Measurements from ENCODE around the gene FLNB. TPM values are rescaled to one million over a fixed set of nuclear protein-coding genes. Genes with fewer than 3 reads are reported as not detected.

FLNB gene
- polyA plus RNA-seq, 3 donors, result 0.47 to 4.0 (median 2.1) TPM

DNA sequence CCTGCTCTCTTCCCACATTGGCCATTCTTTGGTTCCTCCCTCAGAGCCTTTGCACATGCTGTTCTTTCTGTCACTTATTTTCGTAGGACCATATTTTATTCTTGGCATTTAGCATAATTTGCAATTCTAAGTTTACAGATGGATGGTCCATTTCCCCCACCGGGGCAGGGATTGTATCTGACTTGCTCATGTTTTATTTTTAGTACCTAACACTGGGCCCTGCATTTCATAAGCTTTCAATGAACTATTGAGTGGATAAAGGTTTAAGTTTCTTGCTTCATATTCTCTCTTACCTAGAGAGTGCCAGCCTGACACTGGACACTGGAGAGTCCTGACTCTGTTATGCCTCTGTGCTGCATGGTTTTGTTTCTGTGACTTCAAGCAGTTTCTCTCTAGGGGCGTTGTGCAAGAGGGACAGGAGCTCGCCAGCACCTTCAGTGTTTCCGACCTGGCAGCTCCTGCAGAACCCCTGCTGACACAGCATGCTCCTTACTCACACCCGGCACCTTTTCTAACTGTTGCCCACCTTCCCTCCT lies 87.4 kb downstream of the FLNB start:
- H3K4me1 ChIP-seq (ENCODE audit: control insufficient read depth in 1 of 2, insufficient read depth in 2 of 2, low read length in 2 of 2), result no peaks in the 10 kb centered on the region
- peak overlapping the region in 1 of 7 donors; percentile 75 for H3K27ac Mint-ChIP-seq
- H3K79me2 ChIP-seq (ENCODE audit: insufficient read depth, low read length), result no peaks in the 10 kb centered on the region
- WGBS (ENCODE audit: insufficient coverage), result 79% methylated on average over 3 of the region's 6 CpGs
- H4K20me1 ChIP-seq (ENCODE audit: insufficient read depth, low read length), result no peaks in the 10 kb centered on the region
- H3K27me3 ChIP-seq (ENCODE audit: control insufficient read depth in 2 of 2, insufficient read depth in 2 of 2, low read length in 2 of 2), result no peaks in the 10 kb centered on the region
- peaks cover 33 to 53% of the 10 kb centered on the region in 2 donors for H3K36me3 ChIP-seq (replicated peaks in 1 of 2; ENCODE audit: control insufficient read depth in 1 of 2, insufficient read depth in 2 of 2, low read length in 2 of 2)
- DNase-seq, result no peak
- H3K4me3 Mint-ChIP-seq, result no peak overlapping the region
- H3K9me3 Mint-ChIP-seq, result peaks cover 0 to 2% (median 0%) of the 10 kb centered on the region in 7 donors
- no peak overlapping the region for H2AFZ ChIP-seq (ENCODE audit: insufficient read depth, low read depth, low read length, poor library complexity, severe bottlenecking)
- H3K4me3 ChIP-seq (replicated peaks in 1 of 3; ENCODE audit: low read depth in 2 of 3, low read length in 3 of 3), result no peak overlapping the region
- H3K4me1 Mint-ChIP-seq, result no peaks in the 10 kb centered on the region
- H3K27ac ChIP-seq (ENCODE audit: low read depth in 1 of 2, low read length in 2 of 2), result no peak overlapping the region
- TF ChIP-seq, protein P1, sequence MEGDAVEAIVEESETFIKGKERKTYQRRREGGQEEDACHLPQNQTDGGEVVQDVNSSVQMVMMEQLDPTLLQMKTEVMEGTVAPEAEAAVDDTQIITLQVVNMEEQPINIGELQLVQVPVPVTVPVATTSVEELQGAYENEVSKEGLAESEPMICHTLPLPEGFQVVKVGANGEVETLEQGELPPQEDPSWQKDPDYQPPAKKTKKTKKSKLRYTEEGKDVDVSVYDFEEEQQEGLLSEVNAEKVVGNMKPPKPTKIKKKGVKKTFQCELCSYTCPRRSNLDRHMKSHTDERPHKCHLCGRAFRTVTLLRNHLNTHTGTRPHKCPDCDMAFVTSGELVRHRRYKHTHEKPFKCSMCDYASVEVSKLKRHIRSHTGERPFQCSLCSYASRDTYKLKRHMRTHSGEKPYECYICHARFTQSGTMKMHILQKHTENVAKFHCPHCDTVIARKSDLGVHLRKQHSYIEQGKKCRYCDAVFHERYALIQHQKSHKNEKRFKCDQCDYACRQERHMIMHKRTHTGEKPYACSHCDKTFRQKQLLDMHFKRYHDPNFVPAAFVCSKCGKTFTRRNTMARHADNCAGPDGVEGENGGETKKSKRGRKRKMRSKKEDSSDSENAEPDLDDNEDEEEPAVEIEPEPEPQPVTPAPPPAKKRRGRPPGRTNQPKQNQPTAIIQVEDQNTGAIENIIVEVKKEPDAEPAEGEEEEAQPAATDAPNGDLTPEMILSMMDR (IDR thresholded peaks at IDR 0.05), result no peak
- H3K36me3 Mint-ChIP-seq, result peaks cover 44 to 47% of the 10 kb centered on the region in 2 donors
- no peak overlapping the region for H3K4me2 ChIP-seq (replicated peaks; ENCODE audit: extremely low read depth, low read length, poor library complexity, severe bottlenecking)
- intact Hi-C loops (cut with micrococcal nuclease), result no loop called here
- H3K27me3 Mint-ChIP-seq (ENCODE audit: low read depth in 3 of 3), result no peaks in the 10 kb centered on the region
- H3K9me3 ChIP-seq (replicated peaks in 1 of 2; ENCODE audit: control insufficient read depth in 1 of 2, insufficient read depth in 1 of 2, low read length in 2 of 2), result no peaks in the 10 kb centered on the region
- no peak overlapping the region for H3K9ac ChIP-seq (ENCODE audit: insufficient read depth, low read length, poor library complexity, severe bottlenecking)

DNA sequence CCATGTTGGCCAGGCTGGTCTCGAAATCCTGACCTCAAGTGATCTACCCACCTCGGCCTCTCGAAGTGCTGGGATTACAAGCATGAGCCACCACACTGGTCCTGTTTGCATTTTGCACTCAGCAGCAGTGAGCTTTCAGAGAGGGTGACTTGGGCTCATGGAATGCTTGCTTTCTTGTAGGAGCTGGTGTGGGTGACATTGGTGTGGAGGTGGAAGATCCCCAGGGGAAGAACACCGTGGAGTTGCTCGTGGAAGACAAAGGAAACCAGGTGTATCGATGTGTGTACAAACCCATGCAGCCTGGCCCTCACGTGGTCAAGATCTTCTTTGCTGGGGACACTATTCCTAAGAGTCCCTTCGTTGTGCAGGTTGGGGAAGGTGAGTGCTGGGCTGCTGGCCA lies 90.3 kb downstream of the FLNB start:
- no peak overlapping the region for H3K4me3 ChIP-seq (replicated peaks in 1 of 3; ENCODE audit: low read depth in 2 of 3, low read length in 3 of 3)
- TF ChIP-seq, protein P1 (IDR thresholded peaks at IDR 0.05), result no peak
- intact Hi-C loops (cut with micrococcal nuclease), result no loop called here
- no peak for DNase-seq
- H3K4me1 ChIP-seq (ENCODE audit: control insufficient read depth in 1 of 2, insufficient read depth in 2 of 2, low read length in 2 of 2), result no peaks in the 10 kb centered on the region
- no peaks in the 10 kb centered on the region for H3K27me3 Mint-ChIP-seq (ENCODE audit: low read depth in 3 of 3)
- H3K36me3 ChIP-seq (replicated peaks in 1 of 2; ENCODE audit: control insufficient read depth in 1 of 2, insufficient read depth in 2 of 2, low read length in 2 of 2), result peaks cover 40 to 81% of the 10 kb centered on the region in 2 donors
- H2AFZ ChIP-seq (ENCODE audit: insufficient read depth, low read depth, low read length, poor library complexity, severe bottlenecking), result no peak overlapping the region
- H4K20me1 ChIP-seq (ENCODE audit: insufficient read depth, low read length), result no peaks in the 10 kb centered on the region
- no peaks in the 10 kb centered on the region for H3K79me2 ChIP-seq (ENCODE audit: insufficient read depth, low read length)
- WGBS (ENCODE audit: insufficient coverage), result 100% methylated on average over 8 of the region's 8 CpGs
- no peaks in the 10 kb centered on the region for H3K27me3 ChIP-seq (ENCODE audit: control insufficient read depth in 2 of 2, insufficient read depth in 2 of 2, low read length in 2 of 2)
- no peaks in the 10 kb centered on the region for H3K9me3 Mint-ChIP-seq
- peaks cover 59 to 71% of the 10 kb centered on the region in 2 donors for H3K36me3 Mint-ChIP-seq
- no peak overlapping the region for H3K27ac ChIP-seq (ENCODE audit: low read depth in 1 of 2, low read length in 2 of 2)
- no peak overlapping the region for H3K9ac ChIP-seq (ENCODE audit: insufficient read depth, low read length, poor library complexity, severe bottlenecking)
- no peaks in the 10 kb centered on the region for H3K4me1 Mint-ChIP-seq
- H3K9me3 ChIP-seq (replicated peaks in 1 of 2; ENCODE audit: control insufficient read depth in 1 of 2, insufficient read depth in 1 of 2, low read length in 2 of 2), result no peaks in the 10 kb centered on the region
- no peak overlapping the region for H3K4me2 ChIP-seq (replicated peaks; ENCODE audit: extremely low read depth, low read length, poor library complexity, severe bottlenecking)
- no peak overlapping the region for H3K4me3 Mint-ChIP-seq
- peak overlapping the region in 3 of 7 donors; percentile 0 to 59 (median 11) for H3K27ac Mint-ChIP-seq
